HG02642 (cell line): ENCODE measurements around the gene CLRN3.

Experiments
- ATAC-seq: cut with Tn5 transposase; IDR thresholded peaks from one replicate; pipeline ENCODE4 v1.9.1; 2021; ENCODE audit warnings: mild to moderate bottlenecking; ENCODE audit not compliant: unreplicated experiment, poor library complexity

The CLRN3 gene

GRCh38 chr10:127892743-127893142 is at the start of gene CLRN3:
CLRN3 (minus strand) TSS chr10:127892941; CDS start chr10:127892784, 157 bp downstream.
- ATAC-seq: no peak

GRCh38 chr10:127940866-127941640 is 48.3 kb upstream of the CLRN3 start:
- no peak for ATAC-seq

GRCh38 chr10:127939786-127940330 is 47.1 kb upstream of the CLRN3 start:
- ATAC-seq: no peak

GRCh38 chr10:127937915-127938463 is 45.2 kb upstream of the CLRN3 start:
- no peak for ATAC-seq

- no peak for ATAC-seq
These were observed 44.3 kb upstream of the CLRN3 start for GRCh38 chr10:127937069-127937468.

- ATAC-seq: no peak
These were observed 42.4 kb upstream of the CLRN3 start for GRCh38 chr10:127935071-127935561.

GRCh38 chr10:127934383-127934782 is 41.6 kb upstream of the CLRN3 start:
- no peak for ATAC-seq

- no peak for ATAC-seq
These were observed 40.5 kb upstream of the CLRN3 start for GRCh38 chr10:127933271-127933670.

GRCh38 chr10:127932521-127933270 is 40.0 kb upstream of the CLRN3 start:
- ATAC-seq: no peak

GRCh38 chr10:127928021-127928806 is 35.5 kb upstream of the CLRN3 start:
- ATAC-seq: no peak

GRCh38 chr10:127926455-127926854 is 33.7 kb upstream of the CLRN3 start:
- no peak for ATAC-seq

GRCh38 chr10:127925471-127926207 is 32.9 kb upstream of the CLRN3 start:
- ATAC-seq: no peak

GRCh38 chr10:127923646-127924045 is 30.9 kb upstream of the CLRN3 start:
- no peak for ATAC-seq

GRCh38 chr10:127922675-127923366 is 30.1 kb upstream of the CLRN3 start:
- no peak for ATAC-seq

- no peak for ATAC-seq
These were observed 29.5 kb upstream of the CLRN3 start for GRCh38 chr10:127922206-127922605.

GRCh38 chr10:127921753-127922145 is 29.0 kb upstream of the CLRN3 start:
- no peak for ATAC-seq

- no peak for ATAC-seq
These were observed 28.5 kb upstream of the CLRN3 start for GRCh38 chr10:127921075-127921752.

- no peak for ATAC-seq
These were observed 27.7 kb upstream of the CLRN3 start for GRCh38 chr10:127920306-127921074.
